ENCODE results near the gene WWOX.

DNA sequence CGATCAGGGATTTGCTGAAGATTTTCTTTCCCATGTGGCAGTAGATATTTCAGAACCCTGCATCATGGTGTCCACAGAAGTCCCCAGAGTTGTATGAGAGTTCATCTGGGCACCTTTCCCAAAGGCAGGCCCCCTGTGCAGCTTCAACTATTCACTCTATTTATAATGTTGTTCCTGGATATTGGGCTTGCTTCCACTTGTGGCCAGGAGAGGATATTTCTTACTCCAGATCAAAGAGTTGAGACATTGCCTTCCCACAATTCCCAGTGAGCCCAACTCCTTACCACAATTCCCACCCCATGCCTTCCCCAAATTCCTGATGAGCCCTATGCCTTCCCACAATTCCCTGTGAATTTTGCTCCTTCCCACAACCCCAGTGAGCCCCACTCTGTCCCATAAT is 206.9 kb downstream of the WWOX start:
- TF ChIP-seq EZH2 (IDR thresholded peaks at IDR 0.05; ENCODE audit: borderline replicate concordance, low read depth, low read length, severe bottlenecking) (no peak), POLR2A (IDR thresholded peaks at IDR 0.05; ENCODE audit: low read depth, low read length) (no peak), POLR2AphosphoS5 (IDR thresholded peaks at IDR 0.05; ENCODE audit: insufficient read depth, low read depth, low read length) (no peak), GATA2 (IDR thresholded peaks at IDR 0.05; ENCODE audit: insufficient read depth, insufficient read length, low read depth, low read length) (no peak), MYC (IDR thresholded peaks at IDR 0.05; ENCODE audit: low read depth, low read length) (no peak), FOS (IDR thresholded peaks at IDR 0.05; ENCODE audit: borderline replicate concordance, insufficient read depth, low read length) (no peak), JUN (IDR thresholded peaks at IDR 0.05; ENCODE audit: borderline replicate concordance, insufficient read depth, insufficient read length, low read depth) (no peak)
- TF ChIP-seq, protein P1, sequence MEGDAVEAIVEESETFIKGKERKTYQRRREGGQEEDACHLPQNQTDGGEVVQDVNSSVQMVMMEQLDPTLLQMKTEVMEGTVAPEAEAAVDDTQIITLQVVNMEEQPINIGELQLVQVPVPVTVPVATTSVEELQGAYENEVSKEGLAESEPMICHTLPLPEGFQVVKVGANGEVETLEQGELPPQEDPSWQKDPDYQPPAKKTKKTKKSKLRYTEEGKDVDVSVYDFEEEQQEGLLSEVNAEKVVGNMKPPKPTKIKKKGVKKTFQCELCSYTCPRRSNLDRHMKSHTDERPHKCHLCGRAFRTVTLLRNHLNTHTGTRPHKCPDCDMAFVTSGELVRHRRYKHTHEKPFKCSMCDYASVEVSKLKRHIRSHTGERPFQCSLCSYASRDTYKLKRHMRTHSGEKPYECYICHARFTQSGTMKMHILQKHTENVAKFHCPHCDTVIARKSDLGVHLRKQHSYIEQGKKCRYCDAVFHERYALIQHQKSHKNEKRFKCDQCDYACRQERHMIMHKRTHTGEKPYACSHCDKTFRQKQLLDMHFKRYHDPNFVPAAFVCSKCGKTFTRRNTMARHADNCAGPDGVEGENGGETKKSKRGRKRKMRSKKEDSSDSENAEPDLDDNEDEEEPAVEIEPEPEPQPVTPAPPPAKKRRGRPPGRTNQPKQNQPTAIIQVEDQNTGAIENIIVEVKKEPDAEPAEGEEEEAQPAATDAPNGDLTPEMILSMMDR (IDR thresholded peaks at IDR 0.05; ENCODE audit: extremely low read depth in 1 of 2, insufficient read depth in 1 of 2, low read depth in 1 of 2, low read length in 2 of 2), result no peak
- TF ChIP-seq, protein P2, sequence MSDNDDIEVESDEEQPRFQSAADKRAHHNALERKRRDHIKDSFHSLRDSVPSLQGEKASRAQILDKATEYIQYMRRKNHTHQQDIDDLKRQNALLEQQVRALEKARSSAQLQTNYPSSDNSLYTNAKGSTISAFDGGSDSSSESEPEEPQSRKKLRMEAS (IDR thresholded peaks at IDR 0.05; ENCODE audit: insufficient read depth, insufficient read length), result no peak
